ENCODE data around the gene FCMR.
"Not testable (repeated sequence)": the region's sequence is repeated elsewhere in the genome, so short reads cannot be mapped to it uniquely, and the experiment has no call there.

The FCMR gene

GRCh38 chr1:206949641-206950040, 27.9 kb upstream of the FCMR start:
- no peak for DNase-seq

- DNase-seq, result no peak
Measured at GRCh38 chr1:206949208-206949607, 27.5 kb upstream of the FCMR start.

- no peak for DNase-seq
Measured at GRCh38 chr1:206947255-206947654, 25.5 kb upstream of the FCMR start.

- DNase-seq, result no peak
Measured at GRCh38 chr1:206946261-206946660, 24.5 kb upstream of the FCMR start, which contains the start of gene PIGR. Gene PIGR, minus strand, starts transcription at chr1:206946466. Its CDS starts 5,935 bp downstream, at chr1:206940531.

GRCh38 chr1:206945779-206946178, 24.0 kb upstream of the FCMR start:
- no peak for DNase-seq

- DNase-seq, result no peak
Measured at GRCh38 chr1:206944703-206945102, 23.0 kb upstream of the FCMR start.

GRCh38 chr1:206941766-206942418, 20.2 kb upstream of the FCMR start:
- DNase-seq, result no peak

- DNase-seq, result no peak
Measured at GRCh38 chr1:206940588-206940936, 18.8 kb upstream of the FCMR start.

GRCh38 chr1:206939841-206940587, 18.3 kb upstream of the FCMR start:
- DNase-seq, result no peak

GRCh38 chr1:206939131-206939530, 17.4 kb upstream of the FCMR start:
- no peak for DNase-seq

- DNase-seq, result no peak
Measured at GRCh38 chr1:206937425-206937824, 15.7 kb upstream of the FCMR start.

GRCh38 chr1:206935491-206936067, 13.8 kb upstream of the FCMR start:
- no peak for DNase-seq

- DNase-seq, result no peak
Measured at GRCh38 chr1:206933333-206933945, 11.7 kb upstream of the FCMR start.

- DNase-seq, result no peak
Measured at GRCh38 chr1:206932177-206932576, 10.4 kb upstream of the FCMR start.

- no peak for DNase-seq
Measured at GRCh38 chr1:206931709-206932108, 10.0 kb upstream of the FCMR start.

- no peak for DNase-seq
Measured at GRCh38 chr1:206930210-206930798, 8.6 kb upstream of the FCMR start.

GRCh38 chr1:206929524-206929923, 7.8 kb upstream of the FCMR start:
- no peak for DNase-seq

- DNase-seq, result no peak
Measured at GRCh38 chr1:206926286-206926685, 4.5 kb upstream of the FCMR start.

GRCh38 chr1:206925106-206925736, 3.5 kb upstream of the FCMR start:
- DNase-seq, result no peak

GRCh38 chr1:206924592-206925105, 2.9 kb upstream of the FCMR start:
- no peak for DNase-seq

- DNase-seq, result not testable (repeated sequence)
Measured at GRCh38 chr1:206923961-206924557, 2.3 kb upstream of the FCMR start.
